ENCODE measurements around the gene TMEM218. TPM values are rescaled to one million over a fixed set of nuclear protein-coding genes. Genes with fewer than 3 reads are reported as not detected.
"Not testable (repeated sequence)": the region's sequence is repeated elsewhere in the genome, so short reads cannot be mapped to it uniquely, and the experiment has no call there.

The TMEM218 gene
- total RNA-seq, 2 donors from 2014 or later = 8.3 to 15.3 TPM

DNA sequence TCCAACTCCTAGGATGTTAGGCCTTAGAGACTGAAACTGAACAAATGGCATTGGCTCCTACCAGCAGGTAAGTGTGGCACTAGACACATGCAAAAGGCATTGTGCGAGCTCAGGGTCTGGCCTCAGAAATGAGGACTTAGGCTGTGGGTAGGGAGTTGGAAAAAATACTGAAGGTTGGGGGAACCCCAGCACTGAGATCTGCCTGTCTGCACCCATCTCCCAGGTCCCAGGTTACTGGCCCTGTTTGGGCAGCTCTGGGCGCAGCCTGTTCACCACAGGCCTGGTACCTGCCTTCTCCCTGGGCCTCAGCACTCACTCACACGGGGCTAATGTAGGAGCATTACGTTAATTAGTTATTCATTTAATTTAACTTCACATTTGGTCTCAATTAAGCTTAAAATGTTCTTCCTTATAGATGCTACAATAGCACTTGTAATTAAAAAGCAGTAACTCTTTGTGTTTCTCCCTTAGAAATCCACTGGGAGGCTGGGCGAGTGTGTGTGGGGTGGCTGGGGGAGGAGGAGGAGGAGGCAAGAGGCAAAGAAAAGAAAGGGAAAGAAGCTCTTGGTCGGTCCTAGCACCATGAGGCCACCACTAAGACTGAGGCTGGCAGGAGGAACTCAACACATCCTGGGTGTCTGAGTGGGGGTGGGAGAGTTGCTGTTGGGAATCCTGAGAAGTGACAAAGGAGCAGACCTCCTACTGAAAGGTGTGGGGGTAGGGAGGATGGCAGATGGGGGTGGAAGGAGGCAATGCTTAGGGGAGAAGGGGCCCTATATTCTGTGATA is 19.4 kb downstream of the TMEM218 start:
- TF ChIP-seq, protein P1, sequence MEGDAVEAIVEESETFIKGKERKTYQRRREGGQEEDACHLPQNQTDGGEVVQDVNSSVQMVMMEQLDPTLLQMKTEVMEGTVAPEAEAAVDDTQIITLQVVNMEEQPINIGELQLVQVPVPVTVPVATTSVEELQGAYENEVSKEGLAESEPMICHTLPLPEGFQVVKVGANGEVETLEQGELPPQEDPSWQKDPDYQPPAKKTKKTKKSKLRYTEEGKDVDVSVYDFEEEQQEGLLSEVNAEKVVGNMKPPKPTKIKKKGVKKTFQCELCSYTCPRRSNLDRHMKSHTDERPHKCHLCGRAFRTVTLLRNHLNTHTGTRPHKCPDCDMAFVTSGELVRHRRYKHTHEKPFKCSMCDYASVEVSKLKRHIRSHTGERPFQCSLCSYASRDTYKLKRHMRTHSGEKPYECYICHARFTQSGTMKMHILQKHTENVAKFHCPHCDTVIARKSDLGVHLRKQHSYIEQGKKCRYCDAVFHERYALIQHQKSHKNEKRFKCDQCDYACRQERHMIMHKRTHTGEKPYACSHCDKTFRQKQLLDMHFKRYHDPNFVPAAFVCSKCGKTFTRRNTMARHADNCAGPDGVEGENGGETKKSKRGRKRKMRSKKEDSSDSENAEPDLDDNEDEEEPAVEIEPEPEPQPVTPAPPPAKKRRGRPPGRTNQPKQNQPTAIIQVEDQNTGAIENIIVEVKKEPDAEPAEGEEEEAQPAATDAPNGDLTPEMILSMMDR (IDR thresholded peaks at IDR 0.05) = no peak
- H3K27me3 ChIP-seq = no peaks in the 10 kb centered on the region
- peak; percentile 42 for DNase-seq (ENCODE audit: low spot score)
- peaks cover 0 to 9% of the 10 kb centered on the region in 2 donors for H3K4me1 ChIP-seq
- H3K36me3 ChIP-seq = no peaks in the 10 kb centered on the region
- no peak overlapping the region for H3K4me3 ChIP-seq
- H3K27ac ChIP-seq = no peak overlapping the region
- H3K9me3 ChIP-seq = no peaks in the 10 kb centered on the region

DNA sequence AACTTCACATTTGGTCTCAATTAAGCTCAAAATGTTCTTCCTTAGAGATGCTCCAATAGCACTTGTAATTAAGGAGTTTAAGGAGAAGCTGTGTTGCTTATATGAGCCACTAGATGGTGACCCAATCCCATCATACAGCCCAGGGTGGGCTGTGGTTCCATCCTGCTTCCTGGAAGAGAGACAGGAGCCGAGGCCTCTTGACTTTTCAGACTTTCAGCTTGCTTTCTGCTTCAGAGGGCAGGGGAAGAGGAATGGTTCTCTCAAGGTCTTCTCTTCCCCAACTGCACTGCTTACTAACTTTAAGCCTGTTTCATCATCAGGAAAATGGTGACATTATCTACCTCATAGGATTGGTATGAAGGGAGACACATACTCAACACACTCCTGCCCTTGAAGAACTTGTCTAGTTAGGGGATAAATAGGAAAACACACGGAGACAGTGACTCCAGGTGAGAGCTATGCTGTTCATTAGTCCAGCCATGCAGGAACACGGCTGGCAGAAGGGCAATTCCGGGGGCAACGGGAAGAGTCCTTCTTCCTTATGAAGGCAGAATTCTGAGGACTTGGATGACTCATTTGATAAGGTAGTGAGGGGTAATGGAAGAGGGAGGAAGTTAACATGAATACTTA is 20.1 kb downstream of the TMEM218 start:
- Histone ChIP-seq H3K27ac (peak overlapping the region in 1 of 2 donors; percentile 18), H3K9me3 (no peaks in the 10 kb centered on the region), H3K4me3 (no peak overlapping the region), H3K36me3 (no peaks in the 10 kb centered on the region), H3K4me1 (peaks cover 0 to 9% of the 10 kb centered on the region in 2 donors), H3K27me3 (no peaks in the 10 kb centered on the region)
- TF ChIP-seq, protein P1 (IDR thresholded peaks at IDR 0.05) = peak in 1 of 2 donors; percentile 74
- peak; percentile 69 for DNase-seq (ENCODE audit: low spot score)

DNA sequence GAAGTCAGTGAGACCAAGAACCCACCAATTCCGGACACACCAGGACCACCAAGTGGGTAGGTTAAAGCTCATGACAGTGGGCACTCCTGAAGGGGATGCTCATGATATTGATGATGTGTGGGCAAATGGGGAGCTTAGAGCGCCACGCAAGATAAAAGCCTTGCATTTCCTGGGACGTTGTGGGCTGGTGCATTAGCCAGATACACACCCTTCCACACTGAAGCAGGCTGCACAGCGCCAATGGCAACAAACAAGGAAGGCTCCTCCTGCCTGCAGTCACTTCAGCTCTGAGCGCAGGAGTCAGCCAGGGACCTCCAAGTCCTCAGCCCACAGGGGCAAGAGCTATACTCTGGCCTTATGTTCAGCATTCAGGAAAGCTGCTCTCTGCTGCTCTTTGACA is 20.6 kb downstream of the TMEM218 start:
- Histone ChIP-seq H3K4me1 (peaks cover 0 to 9% of the 10 kb centered on the region in 2 donors), H3K36me3 (no peaks in the 10 kb centered on the region), H3K4me3 (no peak overlapping the region), H3K9me3 (no peaks in the 10 kb centered on the region), H3K27me3 (no peaks in the 10 kb centered on the region), H3K27ac (no peak overlapping the region)
- TF ChIP-seq, protein P1 (IDR thresholded peaks at IDR 0.05) = no peak
- DNase-seq (ENCODE audit: low spot score) = peak; percentile 36

DNA sequence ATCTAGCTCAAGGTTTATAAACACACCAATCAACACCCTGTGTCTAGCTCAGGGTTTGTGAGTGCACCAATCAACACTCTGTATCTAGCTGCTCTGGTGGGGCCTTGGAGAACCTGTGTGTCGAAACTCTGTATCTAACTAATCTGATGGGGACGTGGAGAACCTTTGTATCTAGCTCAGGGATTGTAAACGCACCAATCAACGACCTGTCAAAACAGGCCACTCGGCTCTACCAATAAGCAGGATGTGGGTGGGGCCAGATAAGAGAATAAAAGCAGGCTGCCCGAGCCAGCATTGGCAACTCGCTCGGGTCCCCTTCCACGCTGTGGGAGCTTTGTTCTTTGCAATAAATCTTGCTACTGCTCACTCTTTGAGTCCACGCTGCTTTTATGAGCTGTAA is 21.3 kb downstream of the TMEM218 start:
- H3K4me3 ChIP-seq, H3K9me3 ChIP-seq, H3K4me1 ChIP-seq, H3K27ac ChIP-seq, H3K36me3 ChIP-seq, H3K27me3 ChIP-seq: not testable (repeated sequence)
- DNase-seq (ENCODE audit: low spot score) = peak; percentile 51

DNA sequence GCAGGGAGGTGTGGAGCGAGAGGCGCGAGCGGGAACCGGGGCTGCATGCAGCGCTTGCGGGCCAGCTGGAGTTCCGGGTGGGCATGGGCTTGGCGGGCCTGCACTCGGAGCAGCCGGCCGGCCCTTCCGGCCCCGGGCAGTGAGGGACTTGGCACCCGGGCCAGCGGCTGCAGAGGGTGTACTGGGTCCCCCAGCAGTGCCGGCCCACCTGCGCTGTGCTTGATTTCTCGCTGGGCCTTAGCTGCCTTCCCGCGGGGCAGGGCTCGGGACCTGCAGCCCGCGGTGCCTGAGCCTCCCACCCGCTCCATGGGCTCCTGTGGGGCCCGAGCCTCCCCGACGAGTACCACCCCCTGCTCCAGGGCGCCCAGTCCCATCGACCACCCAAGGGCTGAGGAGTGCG is 21.9 kb downstream of the TMEM218 start:
- not testable (repeated sequence) for H3K27me3 ChIP-seq, H3K27ac ChIP-seq, H3K4me1 ChIP-seq, H3K36me3 ChIP-seq, H3K9me3 ChIP-seq, H3K4me3 ChIP-seq
- DNase-seq (ENCODE audit: low spot score) = peak; percentile 28

DNA sequence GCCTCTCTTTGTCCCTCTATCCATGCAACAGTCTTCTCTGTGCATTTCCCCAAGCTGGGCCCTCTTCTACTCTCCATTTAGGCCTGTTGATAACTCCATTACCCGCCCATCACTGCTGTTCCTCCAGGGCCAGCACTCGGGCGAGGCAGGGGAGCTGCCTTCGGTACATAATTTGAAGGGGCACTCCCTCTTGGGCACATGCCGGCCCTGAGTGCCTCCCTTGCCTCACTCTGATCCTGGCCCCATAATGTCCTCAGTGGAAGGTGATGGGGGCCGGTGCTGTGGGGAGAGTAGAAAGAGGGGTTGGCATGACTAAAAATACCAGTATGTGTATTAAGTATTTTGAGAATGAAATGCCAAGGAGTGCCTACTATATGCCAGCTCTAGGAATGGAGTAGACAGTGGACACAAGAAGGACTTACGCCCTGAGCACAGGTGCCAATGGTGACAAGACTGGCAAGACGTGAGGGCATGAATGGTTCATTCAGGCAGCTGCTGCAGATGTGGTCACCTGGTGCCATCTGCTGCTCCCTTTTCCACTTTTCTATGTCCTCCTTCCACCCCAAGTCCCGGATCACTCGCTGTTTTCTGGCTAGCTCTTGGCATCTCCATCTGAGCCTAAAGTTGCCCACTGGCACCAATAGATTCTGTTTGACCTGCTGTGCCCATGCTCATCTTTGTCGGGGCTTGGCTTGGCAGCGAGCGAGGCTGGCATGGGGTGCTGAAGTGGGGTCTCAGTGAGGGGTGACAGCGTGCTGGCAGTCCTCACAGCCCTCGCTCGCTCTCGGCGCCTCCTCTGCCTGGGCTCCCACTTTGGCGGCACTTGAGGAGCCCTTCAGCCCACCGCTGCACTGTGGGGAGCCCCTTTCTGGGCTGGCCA is 22.6 kb downstream of the TMEM218 start:
- no peaks in the 10 kb centered on the region for H3K36me3 ChIP-seq
- DNase-seq (ENCODE audit: low spot score) = peak; percentile 28
- H3K27me3 ChIP-seq = no peaks in the 10 kb centered on the region
- H3K4me3 ChIP-seq = no peak overlapping the region
- no peaks in the 10 kb centered on the region for H3K9me3 ChIP-seq
- H3K27ac ChIP-seq = no peak overlapping the region
- peaks cover 0 to 9% of the 10 kb centered on the region in 2 donors for H3K4me1 ChIP-seq
- TF ChIP-seq, protein P1 (IDR thresholded peaks at IDR 0.05) = no peak

All from right atrium auricular region (tissue), 2 donors.